HepG2 (cell line): ENCODE data around the gene C2CD3. TPM values are rescaled to one million over a fixed set of nuclear protein-coding genes. Genes with fewer than 3 reads are reported as not detected.

ENCODE experiments used
- ATAC-seq: fragments of 200-7000 bp; cut with Tn5 transposase; 3 replicates; pipeline ENCODE4 v1.9.1; 2020; ENCODE audit warnings: mild to moderate bottlenecking, moderate library complexity
- BruUV-seq: library from RNA; stranded (reverse); fragments of 400-500 nt; replicated peaks from 2 replicates; lab custom pipeline; 2021; lab: Mats Ljungman, UMichigan
- CTCF ChIA-PET: fragments of 300-600 bp; formaldehyde crosslinking; extraction: SDS; loops from one replicate; lab custom pipeline; 2021; ENCODE audit warnings: low total read pairs, inconsistent platforms, low intra/inter-chr PET ratio; lab: Yijun Ruan, JAX
- POLR2A ChIA-PET: fragments of 350-600 bp; sonication (Branson Sonifier 250); formaldehyde crosslinking; loops from one replicate; lab custom pipeline; 2020; ENCODE audit warnings: antibody characterized with exemption, inconsistent platforms; lab: Yijun Ruan, JAX
- DNase-seq: peaks from one replicate; pipeline ENCODE4 v3.0.0-alpha.2; 2015; ENCODE audit warnings: low spot score
- FAIRE-seq: peaks from 3 replicates; lab custom pipeline; 2011; peaks lifted over from hg19 to GRCh38; lab: Jason Lieb, UNC
- H2AFZ ChIP-seq: one replicate; pipeline ENCODE4 v1.6.1; 2011; ENCODE audit warnings: low read length, inconsistent platforms
- H3K27ac ChIP-seq: fragments of 300-600 bp; 3 replicates; pipeline ENCODE4 v1.8.0; 2011; ENCODE audit warnings: mixed run types, mild to moderate bottlenecking, mixed read lengths, low read length, inconsistent platforms; ENCODE audit not compliant: insufficient read depth; ENCODE audit errors: extremely low read length
- H3K27me3 ChIP-seq, 2 experiments: fragments of 200-600 bp in 1 of 2; 2 replicates in 1 of 2; 3 replicates in 1 of 2; pipeline versions ENCODE4 v1.6.0 to v1.8.0; 2011; ENCODE audit warnings: low read length in 2 of 2, mild to moderate bottlenecking in 2 of 2, moderate library complexity in 2 of 2, inconsistent platforms in 1 of 2; ENCODE audit not compliant: insufficient read depth in 2 of 2, control insufficient read depth in 1 of 2
- H3K36me3 ChIP-seq, 2 experiments: fragments of 200-600 bp in 1 of 2; replicated peaks in 1 of 2; 2 replicates in 1 of 2; 3 replicates in 1 of 2; pipeline versions ENCODE4 v1.5.1 to v1.8.0; 2011; ENCODE audit warnings: low read length in 2 of 2, inconsistent platforms in 1 of 2; ENCODE audit not compliant: insufficient read depth in 2 of 2, control insufficient read depth in 1 of 2
- H3K4me1 ChIP-seq: 2 replicates; pipeline ENCODE4 v1.5.1; 2012; ENCODE audit warnings: low read length, inconsistent platforms; ENCODE audit not compliant: insufficient read depth
- H3K4me2 ChIP-seq: 2 replicates; pipeline ENCODE4 v1.6.0; 2011; ENCODE audit warnings: low read depth, low read length, inconsistent platforms
- H3K4me3 ChIP-seq, 3 experiments: fragments of 200-600 bp in 1 of 3; sonication (generic), shearing (Covaris generic) in 1 of 3; replicated peaks in 1 of 3; 2 replicates each; pipeline ENCODE4 v1.5.1; 2011 to 2016; ENCODE audit warnings: low read length in 3 of 3, inconsistent platforms in 2 of 3, low read depth in 2 of 3, mild to moderate bottlenecking in 2 of 3, control low read depth in 1 of 3, mixed read lengths in 1 of 3; ENCODE audit not compliant: insufficient read depth in 1 of 3
- H3K79me2 ChIP-seq: one replicate; pipeline ENCODE4 v1.6.1; 2011; ENCODE audit warnings: low read length, inconsistent platforms; ENCODE audit not compliant: insufficient read depth
- H3K9ac ChIP-seq: 2 replicates; pipeline ENCODE4 v1.6.0; 2011; ENCODE audit warnings: mild to moderate bottlenecking, low read depth, low read length, inconsistent platforms; ENCODE audit not compliant: insufficient read depth
- H3K9me3 ChIP-seq: 2 replicates; pipeline ENCODE4 v1.5.1; 2012; ENCODE audit warnings: mild to moderate bottlenecking, low read length
- H4K20me1 ChIP-seq: 2 replicates; pipeline ENCODE4 v1.6.0; 2011; ENCODE audit warnings: inconsistent platforms, mild to moderate bottlenecking, low read length, moderate library complexity; ENCODE audit not compliant: insufficient read depth
- BATF2 ChIP-seq: sonication (generic); formaldehyde crosslinking; IDR thresholded peaks from 2 replicates; pipeline ENCODE4 v1.8.0; 2022; ENCODE audit warnings: mild to moderate bottlenecking, missing genetic modification reagents, moderate library complexity
- HNRNPK ChIP-seq: fragments of 200-400 bp; formaldehyde crosslinking; IDR thresholded peaks from 2 replicates; pipeline ENCODE4 v1.6.1; 2018; ENCODE audit warnings: low read length, low read depth, moderate library complexity, mild to moderate bottlenecking; ENCODE audit not compliant: poor library complexity, severe bottlenecking
- HOXA9 ChIP-seq: sonication (generic); formaldehyde crosslinking; IDR thresholded peaks from 2 replicates; pipeline ENCODE4 v1.8.1; 2022; ENCODE audit warnings: missing genetic modification reagents, mild to moderate bottlenecking, moderate library complexity, borderline replicate concordance
- KIAA2018 ChIP-seq: sonication (generic); formaldehyde crosslinking; IDR thresholded peaks from 2 replicates; pipeline ENCODE4 v1.5.0; 2020; ENCODE audit warnings: mild to moderate bottlenecking, missing genetic modification reagents, borderline replicate concordance
- MTF1 ChIP-seq: sonication (generic); formaldehyde crosslinking; IDR thresholded peaks from 2 replicates; pipeline ENCODE4 v1.5.0; 2020; ENCODE audit warnings: missing genetic modification reagents
- MXD3 ChIP-seq: IDR thresholded peaks from 2 replicates; pipeline ENCODE4 v1.6.1; 2016; ENCODE audit warnings: mild to moderate bottlenecking, missing biosample characterization, missing genetic modification reagents
- PHB2 ChIP-seq: fragments of 450-650 bp; IDR thresholded peaks from 2 replicates; pipeline ENCODE4 v1.6.1; 2018; ENCODE audit not compliant: partially characterized antibody
- POLR2G ChIP-seq: fragments of 200-400 bp; formaldehyde crosslinking; IDR thresholded peaks from 2 replicates; pipeline ENCODE4 v1.6.1; 2018; ENCODE audit warnings: mild to moderate bottlenecking, low read depth, low read length, moderate library complexity
- SOX6 ChIP-seq, 2 experiments: fragments of 450-650 bp in 1 of 2; sonication (generic) in 1 of 2; formaldehyde crosslinking in 1 of 2; IDR thresholded peaks; 2 replicates each; pipeline versions ENCODE4 v1.4.0 to v1.6.1; 2017 to 2020; ENCODE audit warnings: antibody characterized with exemption in 1 of 2, mild to moderate bottlenecking in 1 of 2, missing genetic modification reagents in 1 of 2
- SP2 ChIP-seq: sonication (generic); formaldehyde crosslinking; IDR thresholded peaks from 2 replicates; pipeline ENCODE4 v1.5.1; 2020; ENCODE audit warnings: mild to moderate bottlenecking, missing genetic modification reagents
- TIGD3 ChIP-seq: sonication (generic); formaldehyde crosslinking; IDR thresholded peaks from 2 replicates; pipeline ENCODE4 v1.5.1; 2020; ENCODE audit warnings: mild to moderate bottlenecking, missing genetic modification reagents, borderline replicate concordance
- ZNF383 ChIP-seq: sonication (generic); formaldehyde crosslinking; IDR thresholded peaks from 2 replicates; pipeline ENCODE4 v1.4.0; 2020; ENCODE audit warnings: missing genetic modification reagents, mild to moderate bottlenecking, borderline replicate concordance
- ZNF563 ChIP-seq: sonication (generic); formaldehyde crosslinking; IDR thresholded peaks from 2 replicates; pipeline ENCODE4 v1.8.0; 2022; ENCODE audit warnings: mild to moderate bottlenecking, moderate library complexity, missing genetic modification reagents
- WGBS: methylation state at CpG from one replicate; pipeline ENCODE4 v1.1.6; 2017; ENCODE audit warnings: low lambda C conversion rate; 5-methylcytosine and 5-hydroxymethylcytosine counted together
- in situ Hi-C: cut with HindIII; loops from 2 replicates; pipeline ENCODE4 v1.10.0; 2017; ENCODE audit warnings: low pct_unique_long_range_greater_than_20kb; ENCODE audit not compliant: extremely low pct_ligation_motif_present
- intact Hi-C: fragments of 100-400 bp; cut with micrococcal nuclease; formaldehyde crosslinking; loops from one replicate; pipeline ENCODE4 v1.10.0; 2022; ENCODE audit not compliant: unreplicated experiment
- polyA plus RNA-seq, 8 experiments: library from polyadenylated mRNA; depleted of rRNA in 3 of 8; stranded (reverse) in 7 of 8; unstranded in 1 of 8; fragments of >200 nt; fragmentation: Illumina TruSeq in 4 of 8; extraction: Trizol in 4 of 8; gene quantifications; 2 replicates each; pipeline versions ENCODE4 v1.2.1 to v1.2.3, GENCODE V29; 2011 to 2016; ENCODE audit warnings: low read depth in 4 of 8, missing spikeins in 1 of 8, mixed read lengths in 1 of 8; ENCODE audit not compliant: insufficient read depth in 1 of 8
- total RNA-seq, 5 experiments: library from RNA; depleted of rRNA; stranded (reverse); fragments of >200 nt; fragmentation: Illumina TruSeq; extraction: Trizol; gene quantifications; 2 replicates each; pipeline ENCODE4 v1.2.3, GENCODE V29; 2016; ENCODE audit warnings: low read depth in 1 of 5

Gene C2CD3
- total and polyA plus RNA-seq, 2 of the 13 experiments (the other 11 are each of a cell fraction or from before 2014, with no cell fraction given) = 5.5 to 6.4 TPM

GRCh38 chr11:74004046-74004695 lies 166.6 kb downstream of the C2CD3 start:
- DNase-seq = no peak
- ChIA-PET CTCF (no interaction called here), POLR2A (no interaction called here)
- FAIRE-seq = no peak
- no peaks in the 10 kb centered on the region for H3K9me3 ChIP-seq
- H2AFZ ChIP-seq = no peak overlapping the region
- intact Hi-C loops = no loop called here
- H3K36me3 ChIP-seq = no peaks in the 10 kb centered on the region
- 75% methylated on average over 6 of the region's 6 CpGs for WGBS
- H3K27me3 ChIP-seq = no peaks in the 10 kb centered on the region
- no peak for ATAC-seq
- H4K20me1 ChIP-seq = no peaks in the 10 kb centered on the region
- no peak overlapping the region for H3K4me2 ChIP-seq
- peaks cover 46% of the 10 kb centered on the region for H3K4me1 ChIP-seq
- in situ Hi-C loops = no loop called here
- H3K9ac ChIP-seq = no peak overlapping the region
- no peaks in the 10 kb centered on the region for H3K79me2 ChIP-seq
- no peak overlapping the region for H3K27ac ChIP-seq
- no peak overlapping the region for H3K4me3 ChIP-seq
- no TSS peak for BruUV-seq
- no peak for TF ChIP-seq ZNF563 (CRISPR knock-in tag)
- no peak for TF ChIP-seq SP2 (CRISPR knock-in tag)
- TF ChIP-seq ZNF383 = no peak
- no peak for TF ChIP-seq TIGD3
- no peak for TF ChIP-seq MTF1 (CRISPR knock-in tag)
- TF ChIP-seq PHB2 = no peak
- no peak for TF ChIP-seq POLR2G
- TF ChIP-seq MXD3 (CRISPR knock-in tag) = no peak
- TF ChIP-seq HOXA9 (CRISPR knock-in tag) = no peak
- no peak for TF ChIP-seq BATF2 (CRISPR knock-in tag)
- TF ChIP-seq HNRNPK = no peak
- TF ChIP-seq SOX6 (IDR thresholded peaks at IDR 0.05) = no peak
- TF ChIP-seq SOX6 (CRISPR knock-in tag; IDR thresholded peaks at IDR 0.05) = no peak
- TF ChIP-seq KIAA2018 (CRISPR knock-in tag) = no peak
